Natural killer cell treated with Interleukin-12 subunit alpha and Interleukin-12 subunit beta and Interleukin-15 and Interleukin-18, amount 100 ng/mL, for 72 hours (primary cell): Measurements from ENCODE around the gene TCP1. TPM values are rescaled to one million over a fixed set of nuclear protein-coding genes. Genes with fewer than 3 reads are reported as not detected.

Experiments
- ATAC-seq, 2 donors: fragments of 150-1000 bp; cut with Tn5 transposase in 1 of 2; sonication (Bioruptor Pico), chemical (Tn5 transposase) in 1 of 2; 2 replicates each; pipeline ENCODE4 v1.10.0; 2021
- DNase-seq: peaks from one replicate; pipeline ENCODE4 v3.0.0; 2022; ENCODE audit warnings: low spot score
- H3K27ac Mint-ChIP-seq, 2 donors: 1 replicate in 1 of 2; 2 replicates in 1 of 2; pipeline ENCODE4 v1.8.0; 2022; ENCODE audit warnings: mixed read lengths in 2 of 2, mild to moderate bottlenecking in 1 of 2, moderate library complexity in 1 of 2
- H3K27me3 Mint-ChIP-seq, 2 donors: 1 replicate in 1 of 2; 2 replicates in 1 of 2; pipeline ENCODE4 v1.8.0; 2022; ENCODE audit warnings: mixed read lengths in 2 of 2
- H3K36me3 Mint-ChIP-seq: one replicate; pipeline ENCODE4 v1.8.0; 2022; ENCODE audit warnings: mixed read lengths
- H3K4me1 Mint-ChIP-seq, 2 donors: 1 replicate in 1 of 2; 2 replicates in 1 of 2; pipeline ENCODE4 v1.8.0; 2022; ENCODE audit warnings: low read depth in 2 of 2, mixed read lengths in 2 of 2, mild to moderate bottlenecking in 1 of 2
- H3K4me3 Mint-ChIP-seq: one replicate; pipeline ENCODE4 v1.8.0; 2022; ENCODE audit warnings: mixed read lengths
- H3K9me3 Mint-ChIP-seq: 2 replicates; pipeline ENCODE4 v1.8.0; 2022; ENCODE audit warnings: mixed read lengths
- total RNA-seq, 2 donors: library from RNA; stranded (reverse); gene quantifications; one replicate each; pipeline ENCODE4 v1.2.3, GENCODE V29; 2022

The TCP1 gene
- total RNA-seq, 2 donors from 2014 or later: 360 to 498 TPM

- H3K4me1 Mint-ChIP-seq: peaks cover 41 to 56% of the 10 kb centered on the region in 2 donors
- no peak for ATAC-seq
- H3K27ac Mint-ChIP-seq: peak overlapping the region; percentile 91 to 94
- peaks cover 8% of the 10 kb centered on the region for H3K36me3 Mint-ChIP-seq
- H3K9me3 Mint-ChIP-seq: no peaks in the 10 kb centered on the region
- H3K4me3 Mint-ChIP-seq: peak overlapping the region; percentile 94
- H3K27me3 Mint-ChIP-seq: no peaks in the 10 kb centered on the region
- no peak for DNase-seq
These were observed 59.6 kb downstream of the TCP1 start for GRCh38 chr6:159729598-159730331.

GRCh38 chr6:159728531-159728964, 60.9 kb downstream of the TCP1 start:
- Mint-ChIP-seq H3K27ac (peak overlapping the region; percentile 91 to 94), H3K4me3 (peak overlapping the region; percentile 94), H3K36me3 (peaks cover 8% of the 10 kb centered on the region), H3K9me3 (no peaks in the 10 kb centered on the region), H3K27me3 (no peaks in the 10 kb centered on the region), H3K4me1 (peaks cover 36 to 46% of the 10 kb centered on the region in 2 donors)
- no peak for DNase-seq
- no peak for ATAC-seq

Other genes starting within 250 kb of the TCP1 start
- gene SOD2, start 96.4 kb downstream of the TCP1 start, total RNA-seq: 100 to 1,000 TPM; 232 to 842 TPM
- gene WTAP, start 62.1 kb downstream of the TCP1 start, total RNA-seq: 100 to 1,000 TPM in 1 of 2 donors, 10 to 100 TPM in 1; 98.4 to 106 TPM
- gene ACAT2, start 27.6 kb downstream of the TCP1 start, total RNA-seq: 10 to 100 TPM; 70.0 to 88.7 TPM
- 10 to 100 TPM; 65.8 to 82.4 TPM for gene MRPL18, start 865 bp upstream of the TCP1 start, total RNA-seq
- 1 to 10 TPM in 1 of 2 donors, under 1 TPM in 1; 0.24 to 1.1 TPM for gene PNLDC1, start 10.7 kb upstream of the TCP1 start, total RNA-seq
- gene MAS1, start 101.4 kb upstream of the TCP1 start, total RNA-seq: under 1 TPM in 1 of 2 donors, not detected in 1; 0.02 TPM
- 100 to 1,000 TPM; 290 to 377 TPM for gene IGF2R, start 179.5 kb upstream of the TCP1 start, total RNA-seq